D721Med (cell line): ENCODE results near the gene SSH2.
A peak's percentile ranks its signal among the peaks of the same experiment; 100 is the strongest.

Source experiments
- DNase-seq: peaks from one replicate; pipeline ENCODE4 v3.0.0; 2011; ENCODE audit warnings: low spot score; ENCODE audit not compliant: insufficient read length
- FAIRE-seq: peaks from 2 replicates; lab custom pipeline; 2011; peaks lifted over from hg19 to GRCh38; lab: Jason Lieb, UNC
- CTCF ChIP-seq: IDR thresholded peaks from 2 replicates; pipeline ENCODE4 v1.5.1; 2012; ENCODE audit warnings: mild to moderate bottlenecking, control low read depth; ENCODE audit not compliant: insufficient read depth; ENCODE audit errors: missing control alignments

The SSH2 gene

GRCh38 chr17:29585080-29585751 lies 344.8 kb downstream of the SSH2 start:
- TF ChIP-seq CTCF = peak; percentile 18
- DNase-seq = no peak
- no peak for FAIRE-seq

- no peak for TF ChIP-seq CTCF
- FAIRE-seq (no peak), DNase-seq (no peak)
These were observed 345.5 kb downstream of the SSH2 start for GRCh38 chr17:29584452-29585079.

- no peak for DNase-seq
- TF ChIP-seq CTCF = no peak
- FAIRE-seq = no peak
These were observed 346.4 kb downstream of the SSH2 start for GRCh38 chr17:29583324-29584248.

- TF ChIP-seq CTCF = no peak
- FAIRE-seq (no peak), DNase-seq (no peak)
These were observed 347.3 kb downstream of the SSH2 start for GRCh38 chr17:29582772-29583171.

GRCh38 chr17:29582254-29582765 lies 347.7 kb downstream of the SSH2 start:
- DNase-seq = no peak
- TF ChIP-seq CTCF = no peak
- FAIRE-seq = no peak

- no peak for DNase-seq
- FAIRE-seq = no peak
- TF ChIP-seq CTCF = no peak
These were observed 348.3 kb downstream of the SSH2 start for GRCh38 chr17:29581583-29582253.
